H1 (cell line): ENCODE measurements around the gene LIMS1. TPM values are rescaled to one million over a fixed set of nuclear protein-coding genes. Genes with fewer than 3 reads are reported as not detected.

ENCODE experiments used
- CTCF ChIA-PET: fragments of 300-600 bp; sonication (Branson Sonifier 250); formaldehyde crosslinking; loops from one replicate; lab custom pipeline; 2021; ENCODE audit not compliant: partially characterized antibody; lab: Charles Lee
- POLR2A ChIA-PET: fragments of 300-600 bp; sonication (Branson Sonifier 250); formaldehyde crosslinking; loops from one replicate; lab custom pipeline; 2021; ENCODE audit warnings: inconsistent platforms; ENCODE audit not compliant: partially characterized antibody; lab: Charles Lee
- DNase-seq, 2 experiments: peaks; one replicate each; pipeline versions ENCODE4 v3.0.0 to v3.0.0-alpha.2; 2010 to 2022; ENCODE audit warnings: low spot score in 2 of 2, low read depth in 1 of 2, mixed read lengths in 1 of 2
- FAIRE-seq: peaks from 2 replicates; lab custom pipeline; 2011; peaks lifted over from hg19 to GRCh38; lab: Jason Lieb, UNC
- H2AFZ ChIP-seq: 2 replicates; pipeline ENCODE4 v1.8.1; 2012; ENCODE audit warnings: low read length, inconsistent platforms
- H2AK5ac ChIP-seq: 2 replicates; pipeline ENCODE4 v1.6.1; 2013; ENCODE audit warnings: low read depth, low read length
- H2BK120ac ChIP-seq: replicated peaks from 2 replicates; pipeline ENCODE3; 2013; ENCODE audit warnings: low read depth, low read length, inconsistent platforms
- H2BK12ac ChIP-seq: 2 replicates; pipeline ENCODE4 v1.6.1; 2013; ENCODE audit warnings: low read depth, low read length
- H2BK15ac ChIP-seq: 2 replicates; pipeline ENCODE4 v1.6.1; 2013; ENCODE audit warnings: low read length
- H2BK20ac ChIP-seq: 2 replicates; pipeline ENCODE4 v1.6.1; 2013; ENCODE audit warnings: low read length
- H2BK5ac ChIP-seq: 2 replicates; pipeline ENCODE4 v1.6.1; 2013; ENCODE audit warnings: low read depth, low read length
- H3K14ac ChIP-seq: 2 replicates; pipeline ENCODE4 v1.6.1; 2013; ENCODE audit warnings: inconsistent platforms; ENCODE audit not compliant: insufficient read length
- H3K18ac ChIP-seq: 2 replicates; pipeline ENCODE4 v1.6.1; 2013; ENCODE audit warnings: low read length; ENCODE audit errors: extremely low read depth
- H3K23ac ChIP-seq: 2 replicates; pipeline ENCODE4 v1.6.1; 2013; ENCODE audit warnings: inconsistent platforms; ENCODE audit not compliant: insufficient read length
- H3K23me2 ChIP-seq: 2 replicates; pipeline ENCODE4 v1.6.1; 2013; ENCODE audit warnings: low read depth, low read length
- H3K27ac ChIP-seq: 2 replicates; pipeline ENCODE4 v1.6.1; 2011; ENCODE audit warnings: low read depth, low read length, inconsistent platforms
- H3K27me3 ChIP-seq, 4 experiments: replicated peaks in 1 of 4; 1 replicate in 1 of 4; 2 replicates in 3 of 4; pipeline versions ENCODE4 v1.6.1 to v1.8.1; 2011 to 2013; ENCODE audit warnings: low read length in 3 of 4, mild to moderate bottlenecking in 3 of 4, inconsistent platforms in 2 of 4, mixed read lengths in 2 of 4, moderate library complexity in 1 of 4; ENCODE audit not compliant: control insufficient read depth in 3 of 4, insufficient read depth in 3 of 4; ENCODE audit errors: extremely low read depth in 1 of 4
- H3K36me3 ChIP-seq, 4 experiments: 2 replicates each; pipeline versions ENCODE4 v1.6.1 to v1.8.1; 2011 to 2013; ENCODE audit warnings: mild to moderate bottlenecking in 4 of 4, low read length in 3 of 4, moderate library complexity in 2 of 4, control low read depth in 1 of 4, inconsistent platforms in 1 of 4; ENCODE audit not compliant: insufficient read depth in 4 of 4, control insufficient read depth in 2 of 4
- H3K4ac ChIP-seq: replicated peaks from 2 replicates; pipeline ENCODE3; 2013; ENCODE audit warnings: low read length, low read depth, mixed read lengths, inconsistent platforms; ENCODE audit not compliant: insufficient read length
- H3K4me1 ChIP-seq, 4 experiments: replicated peaks in 1 of 4; 1 replicate in 1 of 4; 2 replicates in 3 of 4; pipeline versions ENCODE4 v1.6.1 to v1.8.1; 2011 to 2013; ENCODE audit warnings: low read length in 3 of 4, inconsistent platforms in 2 of 4, mixed read lengths in 1 of 4; ENCODE audit not compliant: insufficient read depth in 4 of 4, control insufficient read depth in 3 of 4
- H3K4me2 ChIP-seq, 2 experiments: 2 replicates each; pipeline versions ENCODE4 v1.6.1 to v1.8.1; 2011 to 2013; ENCODE audit warnings: low read depth in 2 of 2, low read length in 2 of 2, control low read depth in 1 of 2, inconsistent platforms in 1 of 2, mild to moderate bottlenecking in 1 of 2; ENCODE audit not compliant: insufficient read depth in 1 of 2
- H3K4me3 ChIP-seq, 4 experiments: fragments of 200-600, 300-600 bp in 1 of 4; sonication (generic), shearing (Covaris generic), sonication (Bioruptor Twin) in 1 of 4; 2 replicates each; pipeline versions ENCODE4 v1.5.1 to v1.8.1; 2011 to 2016; ENCODE audit warnings: low read length in 4 of 4, low read depth in 3 of 4, control low read depth in 2 of 4, inconsistent platforms in 2 of 4, mild to moderate bottlenecking in 2 of 4, mixed read lengths in 1 of 4, moderate library complexity in 1 of 4; ENCODE audit not compliant: insufficient read depth in 2 of 4; ENCODE audit errors: extremely low read depth in 1 of 4
- H3K56ac ChIP-seq: replicated peaks from 2 replicates; pipeline ENCODE3; 2013; ENCODE audit warnings: low read depth, mild to moderate bottlenecking, mixed read lengths, low read length, inconsistent platforms; ENCODE audit not compliant: insufficient read length
- H3K79me1 ChIP-seq: 2 replicates; pipeline ENCODE4 v1.6.1; 2013; ENCODE audit warnings: low read depth, low read length, control low read depth
- H3K79me2 ChIP-seq, 2 experiments: 2 replicates each; pipeline versions ENCODE4 v1.6.1 to v1.8.1; 2012 to 2013; ENCODE audit warnings: low read length in 2 of 2, mild to moderate bottlenecking in 2 of 2, inconsistent platforms in 1 of 2; ENCODE audit not compliant: insufficient read depth in 2 of 2, control insufficient read depth in 1 of 2
- H3K9ac ChIP-seq, 4 experiments: replicated peaks in 1 of 4; 1 replicate in 1 of 4; 2 replicates in 3 of 4; pipeline versions ENCODE4 v1.6.1 to v1.8.1; 2011 to 2013; ENCODE audit warnings: low read depth in 3 of 4, low read length in 3 of 4, control low read depth in 2 of 4, mild to moderate bottlenecking in 2 of 4, moderate library complexity in 2 of 4, inconsistent platforms in 1 of 4; ENCODE audit errors: extremely low read depth in 1 of 4
- H3K9me3 ChIP-seq, 2 experiments: 2 replicates each; pipeline versions ENCODE4 v1.6.1 to v1.8.1; 2012 to 2013; ENCODE audit warnings: mild to moderate bottlenecking in 2 of 2, moderate library complexity in 2 of 2, control low read depth in 1 of 2, inconsistent platforms in 1 of 2, low read depth in 1 of 2, low read length in 1 of 2, mixed read lengths in 1 of 2; ENCODE audit not compliant: insufficient read depth in 2 of 2
- H4K20me1 ChIP-seq, 2 experiments: replicated peaks in 1 of 2; 2 replicates each; pipeline versions ENCODE3 to v1.8.1; 2011 to 2013; ENCODE audit warnings: inconsistent platforms in 2 of 2, low read length in 2 of 2, mild to moderate bottlenecking in 1 of 2; ENCODE audit not compliant: insufficient read depth in 2 of 2, control insufficient read depth in 1 of 2
- H4K5ac ChIP-seq: 2 replicates; pipeline ENCODE4 v1.6.1; 2013; ENCODE audit warnings: low read length, low read depth, mixed read lengths, inconsistent platforms; ENCODE audit not compliant: insufficient read length
- H4K8ac ChIP-seq: 2 replicates; pipeline ENCODE4 v1.8.0; 2013; ENCODE audit warnings: mild to moderate bottlenecking, moderate library complexity, low read length, inconsistent platforms; ENCODE audit not compliant: insufficient read depth; ENCODE audit errors: extremely low read depth
- H4K91ac ChIP-seq: replicated peaks from 2 replicates; pipeline ENCODE3; 2013; ENCODE audit warnings: low read length, mixed read lengths, inconsistent platforms; ENCODE audit not compliant: insufficient read length
- EZH2 ChIP-seq: fragments of 200-600 bp; sonication (generic); IDR thresholded peaks from 2 replicates; pipeline ENCODE4 v1.7.1; 2012; ENCODE audit warnings: low read depth, mild to moderate bottlenecking, moderate library complexity, low read length, inconsistent platforms; ENCODE audit not compliant: severe bottlenecking
- KDM4A ChIP-seq: IDR thresholded peaks from one replicate; pipeline ENCODE4 v1.7.1; 2012; ENCODE audit warnings: low read depth, mild to moderate bottlenecking, moderate library complexity, low read length, inconsistent platforms; ENCODE audit not compliant: severe bottlenecking
- RBBP5 ChIP-seq: IDR thresholded peaks from 2 replicates; pipeline ENCODE4 v1.7.1; 2012; ENCODE audit warnings: low read depth, mild to moderate bottlenecking, inconsistent platforms, low read length, moderate library complexity, borderline replicate concordance
- SAP30 ChIP-seq: fragments of 300-600 bp; sonication (generic); IDR thresholded peaks from 2 replicates; pipeline ENCODE4 v1.7.1; 2012; ENCODE audit warnings: low read length, moderate library complexity, mild to moderate bottlenecking, inconsistent platforms; ENCODE audit not compliant: insufficient read depth, insufficient replicate concordance
- SP4 ChIP-seq: IDR thresholded peaks from 2 replicates; pipeline ENCODE4 v1.6.1; 2012; ENCODE audit warnings: low read length, inconsistent platforms
- ZNF274 ChIP-seq: IDR thresholded peaks from 2 replicates; pipeline ENCODE4 v1.7.0; 2012; ENCODE audit warnings: low read length, borderline replicate concordance; ENCODE audit errors: extremely low read depth
- WGBS, 2 experiments: shearing (Covaris generic) in 1 of 2; methylation state at CpG; one replicate each; pipeline versions ENCODE4 v1.1.6 to v1.1.7; 2013 to 2015; ENCODE audit warnings: low lambda C conversion rate in 2 of 2, mixed read lengths in 2 of 2, inconsistent platforms in 1 of 2, low coverage in 1 of 2, missing lambda C conversion rate in 1 of 2; ENCODE audit not compliant: insufficient replicate concordance in 2 of 2, insufficient coverage in 1 of 2, insufficient read length in 1 of 2; ENCODE audit errors: extremely low coverage in 1 of 2, missing lambda C conversion rate in 1 of 2; 5-methylcytosine and 5-hydroxymethylcytosine counted together
- long read RNA-seq, 2 experiments: library from RNA in 1 of 2; library from capped mRNA in 1 of 2; stranded (forward); transcript quantifications; one replicate each; pipeline ENCODE4 v2.0.0, GENCODE V29; 2021; ENCODE audit warnings: inconsistent platforms in 1 of 2
- polyA minus RNA-seq, 3 experiments: library from RNA; depleted of rRNA, polyadenylated mRNA; stranded (reverse); fragments of >200 nt; gene quantifications; 1 replicate in 2 of 3; 2 replicates in 1 of 3; pipeline ENCODE4 v1.2.3, GENCODE V29; 2011
- polyA plus RNA-seq, 7 experiments: library from polyadenylated mRNA; depleted of rRNA in 3 of 7; stranded (reverse) in 5 of 7; unstranded in 2 of 7; fragments of >200 nt in 5 of 7; fragments of 200-250 nt in 2 of 7; gene quantifications; 1 replicate in 5 of 7; 2 replicates in 1 of 7; 4 replicates in 1 of 7; pipeline versions ENCODE4 v1.2.1 to v1.2.3, GENCODE V29; 2011 to 2013; ENCODE audit warnings: missing spikeins in 2 of 7, mixed read lengths in 2 of 7
- total RNA-seq: library from RNA; stranded (reverse); fragmentation: NEBNext Ultra II Directional; extraction: Animal tissue kit (Norgen Biotek cat#: 25700); gene quantifications from 2 replicates; pipeline ENCODE4 v1.2.1, GENCODE V29; 2021

The LIMS1 gene, protein sequence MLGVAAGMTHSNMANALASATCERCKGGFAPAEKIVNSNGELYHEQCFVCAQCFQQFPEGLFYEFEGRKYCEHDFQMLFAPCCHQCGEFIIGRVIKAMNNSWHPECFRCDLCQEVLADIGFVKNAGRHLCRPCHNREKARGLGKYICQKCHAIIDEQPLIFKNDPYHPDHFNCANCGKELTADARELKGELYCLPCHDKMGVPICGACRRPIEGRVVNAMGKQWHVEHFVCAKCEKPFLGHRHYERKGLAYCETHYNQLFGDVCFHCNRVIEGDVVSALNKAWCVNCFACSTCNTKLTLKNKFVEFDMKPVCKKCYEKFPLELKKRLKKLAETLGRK
- total RNA-seq (36.7 and 39.0 TPM in 2 replicates), polyA plus RNA-seq (2011; rRNA removed) (23.6 and 24.1 TPM in 2 replicates), polyA minus RNA-seq (2011; rRNA and poly(A)+ RNA removed) (68.3 and 76.4 TPM in 2 replicates)
- polyA plus RNA-seq (2011; cell fraction: cytosol; rRNA removed): 25.4 TPM
- polyA plus RNA-seq (2011; cell fraction: nucleus; rRNA removed): 47.7 TPM
- 20.5 to 33.8 TPM (median 26.9 TPM) in 4 replicates for polyA plus RNA-seq (2012, experiment 1 of 2)
- polyA plus RNA-seq (2012, experiment 2 of 2): 5.1 TPM
- polyA plus RNA-seq (2013, experiment 1 of 2): 28.8 TPM
- 29.8 TPM for polyA plus RNA-seq (2013, experiment 2 of 2)
- polyA minus RNA-seq (2011; cell fraction: cytosol; rRNA and poly(A)+ RNA removed): 12.8 TPM
- 41.9 TPM for polyA minus RNA-seq (2011; cell fraction: nucleus; rRNA and poly(A)+ RNA removed)
- long read RNA-seq, experiment 1, full-length matches to known transcripts: 8 of 32 reads
- long read RNA-seq, experiment 1, partial matches to known transcripts: 2 of 32 reads
- long read RNA-seq, experiment 1, other reads (novel, unspliced or antisense): 22 of 32 reads
- long read RNA-seq, experiment 2, partial matches to known transcripts: 1 of 12 reads
- long read RNA-seq, experiment 2, other reads (novel, unspliced or antisense): 10 of 12 reads

GRCh38 chr2:108533832-108534583, at the start of gene LIMS1:
Gene LIMS1, plus strand, starts transcription at chr2:108534470. Its CDS starts 93 bp downstream, at chr2:108534563.
- peaks cover 0 to 4% (median 1%) of the 10 kb centered on the region in 4 experiments; a peak in 3 of 7 replicates for H3K27me3 ChIP-seq
- peak within 1 kb of the TSS; percentile 96 for H3K18ac ChIP-seq
- H3K79me1 ChIP-seq: no peaks in the 10 kb centered on the region
- H3K23me2 ChIP-seq: peaks cover 9% of the 10 kb centered on the region
- H2BK5ac ChIP-seq: peak within 1 kb of the TSS; percentile 94; the same call in 1 of the 2 replicates
- peak within 1 kb of the TSS; percentile 89 for H4K91ac ChIP-seq
- no peak within 1 kb of the TSS for H2BK12ac ChIP-seq
- H3K4ac ChIP-seq: no peak within 1 kb of the TSS
- H4K20me1 ChIP-seq: peaks cover 0 to 3% of the 10 kb centered on the region in 2 experiments
- peaks cover 0 to 11% (median 1%) of the 10 kb centered on the region in 4 experiments; a peak in 4 of 7 replicates for H3K4me1 ChIP-seq
- H2BK15ac ChIP-seq: no peak within 1 kb of the TSS
- 1% methylated on average over 23 of the region's 87 CpGs; no CpG with 5 or more reads in 1 of the 2 experiments for WGBS, 2 experiments
- DNase-seq: peak; percentile 41 to 89
- FAIRE-seq: no peak
- CTCF ChIA-PET: interaction anchor here (0.7 to 0.9 kb wide), 2 partner anchors 40 to 103 kb away, joined by 3 read pairs; no protein-coding TSS in a partner anchor
- H3K27ac ChIP-seq: peak within 1 kb of the TSS; percentile 77
- H3K79me2 ChIP-seq: peaks cover 9 to 40% of the 10 kb centered on the region in 2 experiments; a peak in 3 of 4 replicates
- H3K9ac ChIP-seq: peak within 1 kb of the TSS; percentile 68 to 84 (median 78)
- peak within 1 kb of the TSS; percentile 94 for H4K5ac ChIP-seq
- H3K36me3 ChIP-seq: no peaks in the 10 kb centered on the region
- peak within 1 kb of the TSS; percentile 99 for H4K8ac ChIP-seq
- peak within 1 kb of the TSS; percentile 73 for H3K56ac ChIP-seq
- peak within 1 kb of the TSS; percentile 8; the same call in 1 of the 2 replicates for H2AFZ ChIP-seq
- H2BK20ac ChIP-seq: no peak within 1 kb of the TSS
- H3K4me2 ChIP-seq: peak within 1 kb of the TSS; percentile 91 to 96
- peak within 1 kb of the TSS; percentile 40 for H3K14ac ChIP-seq
- H2BK120ac ChIP-seq: no peak within 1 kb of the TSS
- no peaks in the 10 kb centered on the region for H3K9me3 ChIP-seq
- POLR2A ChIA-PET: interaction anchor here (0.7 to 1.8 kb wide), 18 partner anchors 8 to 136 kb away, joined by 3 to 8 read pairs (median 4); partner anchors contain the start of gene GCC2
- H3K4me3 ChIP-seq: peak within 1 kb of the TSS; percentile 81 to 91 (median 84)
- H3K23ac ChIP-seq: peak within 1 kb of the TSS; percentile 98
- H2AK5ac ChIP-seq: no peak within 1 kb of the TSS
- TF ChIP-seq SP4 (no peak), EZH2 (no peak), SAP30 (no peak), RBBP5 (peak; percentile 58; the same call in 1 of the 2 replicates), ZNF274 (no peak), KDM4A (peak; percentile 71)
